K562 (cell line): ENCODE measurements around the gene HTR2A. TPM values are rescaled to one million over a fixed set of nuclear protein-coding genes. Genes with fewer than 3 reads are reported as not detected.

ENCODE experiments used
- ATAC-seq: fragments of 200-7000 bp; cut with Tn5 transposase; 3 replicates; pipeline ENCODE4 v1.9.1; 2020; ENCODE audit warnings: moderate library complexity
- BruUV-seq: library from RNA; stranded (reverse); fragments of 400-500 nt; replicated peaks from 2 replicates; lab custom pipeline; 2021; lab: Mats Ljungman, UMichigan
- CTCF ChIA-PET: fragments of 300-600 bp; formaldehyde crosslinking; extraction: SDS; loops from one replicate; lab custom pipeline; 2021; ENCODE audit warnings: low intra/inter-chr PET ratio; lab: Yijun Ruan, JAX
- POLR2A ChIA-PET: fragments of 300-600, 350-650 bp; sonication (Branson Sonifier 250); formaldehyde crosslinking; extraction: SDS; loops from one replicate; lab custom pipeline; 2021; ENCODE audit warnings: antibody characterized with exemption, inconsistent platforms; lab: Yijun Ruan, JAX
- DNase-seq, 4 experiments: peaks; one replicate each; pipeline versions ENCODE4 v3.0.0 to v3.0.0-alpha.2; 2011 to 2018; ENCODE audit warnings: low spot score in 3 of 4, mixed read lengths in 3 of 4; ENCODE audit errors: extremely low read depth in 1 of 4
- FAIRE-seq: peaks from 2 replicates; lab custom pipeline; 2011; peaks lifted over from hg19 to GRCh38; lab: Jason Lieb, UNC
- H2AFZ ChIP-seq: 2 replicates; pipeline ENCODE4 v1.6.0; 2011; ENCODE audit warnings: low read depth, low read length, control low read depth, inconsistent platforms
- H3K27ac ChIP-seq: fragments of 200-600 bp; 3 replicates; pipeline ENCODE4 v1.8.0; 2011; ENCODE audit warnings: low read depth, mild to moderate bottlenecking, control low read depth, inconsistent platforms, low read length, moderate library complexity, mixed read lengths; ENCODE audit errors: extremely low read depth
- H3K27me3 ChIP-seq, 2 experiments: fragments of 300-600 bp in 1 of 2; 2 replicates in 1 of 2; 3 replicates in 1 of 2; pipeline versions ENCODE4 v1.6.0 to v1.8.0; 2011; ENCODE audit warnings: inconsistent platforms in 2 of 2, low read length in 2 of 2, mild to moderate bottlenecking in 1 of 2, mixed read lengths in 1 of 2, moderate library complexity in 1 of 2; ENCODE audit not compliant: control insufficient read depth in 2 of 2, insufficient read depth in 2 of 2
- H3K36me3 ChIP-seq: fragments of 300-600 bp; 3 replicates; pipeline ENCODE4 v1.8.0; 2011; ENCODE audit warnings: mild to moderate bottlenecking, low read length, inconsistent platforms; ENCODE audit not compliant: control insufficient read depth, insufficient read depth
- H3K4me1 ChIP-seq, 2 experiments: fragments of 200-600 bp in 1 of 2; replicated peaks in 1 of 2; 2 replicates in 1 of 2; 3 replicates in 1 of 2; pipeline versions ENCODE4 v1.5.1 to v1.8.0; 2011; ENCODE audit warnings: inconsistent platforms in 2 of 2, low read length in 2 of 2, mild to moderate bottlenecking in 1 of 2, mixed read lengths in 1 of 2, moderate library complexity in 1 of 2; ENCODE audit not compliant: control insufficient read depth in 2 of 2, insufficient read depth in 2 of 2
- H3K4me2 ChIP-seq: 2 replicates; pipeline ENCODE4 v1.6.1; 2011; ENCODE audit warnings: low read length, control low read depth, inconsistent platforms, mixed read lengths; ENCODE audit not compliant: insufficient read depth
- H3K4me3 ChIP-seq: fragments of 200-600 bp; sonication (generic), shearing (Covaris generic); 2 replicates; pipeline ENCODE4 v1.5.1; 2016; ENCODE audit warnings: control low read depth, inconsistent platforms
- H3K79me2 ChIP-seq: fragments of 200-600 bp; 3 replicates; pipeline ENCODE4 v1.8.0; 2011; ENCODE audit warnings: low read length, inconsistent platforms; ENCODE audit not compliant: control insufficient read depth, insufficient read depth
- H3K9ac ChIP-seq, 2 experiments: 2 replicates each; pipeline versions ENCODE4 v1.6.0 to v1.6.1; 2011; ENCODE audit warnings: low read depth in 2 of 2, low read length in 2 of 2, control low read depth in 1 of 2, inconsistent platforms in 1 of 2, mild to moderate bottlenecking in 1 of 2, mixed read lengths in 1 of 2; ENCODE audit not compliant: insufficient read depth in 1 of 2
- H3K9me1 ChIP-seq: one replicate; pipeline ENCODE4 v1.6.0; 2011; ENCODE audit warnings: inconsistent platforms, mild to moderate bottlenecking, low read length, moderate library complexity; ENCODE audit not compliant: control insufficient read depth, insufficient read depth
- H3K9me3 ChIP-seq: replicated peaks from 2 replicates; pipeline ENCODE4 v1.5.1; 2011; ENCODE audit warnings: low read depth, low read length, inconsistent platforms; ENCODE audit not compliant: control insufficient read depth, insufficient read depth
- H4K20me1 ChIP-seq: replicated peaks from 2 replicates; pipeline ENCODE4 v1.6.1; 2011; ENCODE audit warnings: low read length, inconsistent platforms, mixed read lengths; ENCODE audit not compliant: control insufficient read depth, insufficient read depth
- ERF ChIP-seq: fragments of 450-650 bp; formaldehyde crosslinking; IDR thresholded peaks from 2 replicates; pipeline ENCODE4 v1.4.0; 2020; ENCODE audit warnings: mild to moderate bottlenecking, mixed read lengths
- HDAC1 ChIP-seq, 2 experiments: fragments of 450-650 bp; IDR thresholded peaks; 2 replicates each; pipeline ENCODE4 v1.6.1; 2016 to 2017; ENCODE audit warnings: inconsistent platforms in 1 of 2, mild to moderate bottlenecking in 1 of 2, moderate library complexity in 1 of 2
- ILF3 ChIP-seq: fragments of 450-650 bp; IDR thresholded peaks from 2 replicates; pipeline ENCODE4 v1.6.1; 2018; ENCODE audit warnings: antibody characterized with exemption, mild to moderate bottlenecking, moderate library complexity, borderline replicate concordance
- MCM3 ChIP-seq: fragments of 450-650 bp; IDR thresholded peaks from 2 replicates; pipeline ENCODE4 v1.6.1; 2016
- MECOM ChIP-seq: fragments of 250-450 bp; sonication (Bioruptor Pico); IDR thresholded peaks from 2 replicates; pipeline ENCODE4 v1.8.0; 2022; ENCODE audit warnings: inconsistent platforms
- PHTF2 ChIP-seq: fragments of 250-450 bp; sonication (Bioruptor Pico); IDR thresholded peaks from 2 replicates; pipeline ENCODE4 v1.5.0; 2021; ENCODE audit warnings: mild to moderate bottlenecking
- RB1 ChIP-seq: fragments of 450-650 bp; IDR thresholded peaks from 2 replicates; pipeline ENCODE4 v1.6.1; 2017; ENCODE audit warnings: low read depth, mild to moderate bottlenecking
- U2AF1 ChIP-seq: fragments of 200-400 bp; formaldehyde crosslinking; optimal IDR thresholded peaks from 2 replicates; pipeline ENCODE3; 2017; ENCODE audit warnings: mild to moderate bottlenecking, low read depth, low read length, moderate library complexity
- XRCC3 ChIP-seq: fragments of 450-650 bp; IDR thresholded peaks from 2 replicates; pipeline ENCODE4 v1.6.1; 2017; ENCODE audit warnings: mild to moderate bottlenecking, moderate library complexity
- ZNF134 ChIP-seq: fragments of 250-450 bp; sonication (Bioruptor Pico); conservative IDR thresholded peaks from 2 replicates; pipeline ENCODE4 v1.4.0; 2020
- ZNF3 ChIP-seq: fragments of 250-450 bp; sonication (Bioruptor Pico); IDR thresholded peaks from 2 replicates; pipeline ENCODE4 v1.5.0; 2021; ENCODE audit warnings: mild to moderate bottlenecking, moderate library complexity
- WGBS: fragments of 100-300 bp; shearing (Covaris generic); methylation state at CpG from one replicate; pipeline ENCODE4 v1.1.6; 2016; ENCODE audit warnings: low coverage, mixed read lengths; ENCODE audit not compliant: insufficient coverage; ENCODE audit errors: missing lambda C conversion rate; 5-methylcytosine and 5-hydroxymethylcytosine counted together
- in situ Hi-C: fragments of 300-500 bp; cut with MboI; formaldehyde crosslinking; loops from 4 replicates; pipeline ENCODE4 v1.15.0; 2018; ENCODE audit warnings: inconsistent platforms, mixed read lengths
- intact Hi-C: fragments of 100-400 bp; cut with micrococcal nuclease; formaldehyde crosslinking; loops from 2 replicates; pipeline ENCODE4 v1.14.2; 2022
- polyA plus RNA-seq, 8 experiments: library from polyadenylated mRNA; depleted of rRNA in 4 of 8; stranded (reverse) in 5 of 8; unstranded in 3 of 8; fragments of >200 nt; fragmentation: Nextera tagmentation in 2 of 8; fragmentation: Illumina TruSeq in 1 of 8; extraction: Ambion mirVana in 2 of 8; extraction: Trizol in 1 of 8; gene quantifications; 2 replicates each; pipeline versions ENCODE4 v1.2.1 to v1.2.3, GENCODE V29; 2011 to 2014; ENCODE audit warnings: inconsistent platforms in 1 of 8, missing spikeins in 1 of 8
- total RNA-seq, 7 experiments: library from RNA; depleted of rRNA in 6 of 7; stranded (reverse); fragments of >200 nt in 6 of 7; fragmentation: Illumina TruSeq in 2 of 7; extraction: Trizol in 2 of 7; gene quantifications; 2 replicates each; pipeline versions ENCODE4 v1.2.1 to v1.2.3, GENCODE V29; 2011 to 2021; ENCODE audit warnings: low replicate concordance in 1 of 7
- TF ChIP-seq, protein P1 (sequence below), 2 experiments: fragments of 450-650 bp; IDR thresholded peaks; 2 replicates each; pipeline ENCODE4 v1.6.1; 2016; ENCODE audit warnings: mild to moderate bottlenecking in 2 of 2, borderline replicate concordance in 1 of 2, low read depth in 1 of 2, moderate library complexity in 1 of 2

HTR2A gene
- total and polyA plus RNA-seq, 9 of the 15 experiments (the other 6 are each of a cell fraction or from before 2014, with no cell fraction given): not detected

DNA sequence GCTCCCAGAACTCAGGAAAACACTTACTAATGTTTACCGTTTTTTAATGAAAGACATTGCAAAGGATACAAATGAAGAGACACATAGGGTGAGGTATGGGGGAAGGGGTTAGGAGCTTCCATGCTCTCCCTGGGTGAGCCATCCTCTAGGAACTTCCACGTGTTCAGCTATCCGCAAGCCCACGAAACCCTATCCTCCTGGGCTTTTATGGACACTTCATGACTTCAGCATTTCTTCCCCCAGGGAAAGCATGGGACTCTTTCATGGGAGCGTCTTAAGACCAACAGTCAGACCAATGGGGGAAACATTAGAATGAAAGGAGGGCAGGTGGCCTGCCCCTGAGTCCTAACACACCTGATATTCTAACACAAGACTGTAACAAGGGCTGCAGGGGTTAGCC lies 93.3 kb downstream of the HTR2A start:
- ChIA-PET POLR2A (interaction anchor here (0.6 kb wide), 1 partner anchor 43 kb away, joined by 3 read pairs; no protein-coding TSS in a partner anchor), CTCF (no interaction called here)
- BruUV-seq: no TSS peak
- no peak for ATAC-seq
- in situ Hi-C loops: no loop called here
- no peaks in the 10 kb centered on the region for H3K4me1 ChIP-seq
- no peak overlapping the region for H3K27ac ChIP-seq
- TF ChIP-seq HDAC1 (IDR thresholded peaks at IDR 0.05) (no peak), ILF3 (no peak), RB1 (no peak), ZNF134 (CRISPR knock-in tag) (no peak), U2AF1 (no peak), ERF (CRISPR knock-in tag) (no peak), MCM3 (no peak), ZNF3 (CRISPR knock-in tag) (no peak), MECOM (no peak), XRCC3 (no peak), PHTF2 (CRISPR knock-in tag) (no peak)
- TF ChIP-seq, protein P1, sequence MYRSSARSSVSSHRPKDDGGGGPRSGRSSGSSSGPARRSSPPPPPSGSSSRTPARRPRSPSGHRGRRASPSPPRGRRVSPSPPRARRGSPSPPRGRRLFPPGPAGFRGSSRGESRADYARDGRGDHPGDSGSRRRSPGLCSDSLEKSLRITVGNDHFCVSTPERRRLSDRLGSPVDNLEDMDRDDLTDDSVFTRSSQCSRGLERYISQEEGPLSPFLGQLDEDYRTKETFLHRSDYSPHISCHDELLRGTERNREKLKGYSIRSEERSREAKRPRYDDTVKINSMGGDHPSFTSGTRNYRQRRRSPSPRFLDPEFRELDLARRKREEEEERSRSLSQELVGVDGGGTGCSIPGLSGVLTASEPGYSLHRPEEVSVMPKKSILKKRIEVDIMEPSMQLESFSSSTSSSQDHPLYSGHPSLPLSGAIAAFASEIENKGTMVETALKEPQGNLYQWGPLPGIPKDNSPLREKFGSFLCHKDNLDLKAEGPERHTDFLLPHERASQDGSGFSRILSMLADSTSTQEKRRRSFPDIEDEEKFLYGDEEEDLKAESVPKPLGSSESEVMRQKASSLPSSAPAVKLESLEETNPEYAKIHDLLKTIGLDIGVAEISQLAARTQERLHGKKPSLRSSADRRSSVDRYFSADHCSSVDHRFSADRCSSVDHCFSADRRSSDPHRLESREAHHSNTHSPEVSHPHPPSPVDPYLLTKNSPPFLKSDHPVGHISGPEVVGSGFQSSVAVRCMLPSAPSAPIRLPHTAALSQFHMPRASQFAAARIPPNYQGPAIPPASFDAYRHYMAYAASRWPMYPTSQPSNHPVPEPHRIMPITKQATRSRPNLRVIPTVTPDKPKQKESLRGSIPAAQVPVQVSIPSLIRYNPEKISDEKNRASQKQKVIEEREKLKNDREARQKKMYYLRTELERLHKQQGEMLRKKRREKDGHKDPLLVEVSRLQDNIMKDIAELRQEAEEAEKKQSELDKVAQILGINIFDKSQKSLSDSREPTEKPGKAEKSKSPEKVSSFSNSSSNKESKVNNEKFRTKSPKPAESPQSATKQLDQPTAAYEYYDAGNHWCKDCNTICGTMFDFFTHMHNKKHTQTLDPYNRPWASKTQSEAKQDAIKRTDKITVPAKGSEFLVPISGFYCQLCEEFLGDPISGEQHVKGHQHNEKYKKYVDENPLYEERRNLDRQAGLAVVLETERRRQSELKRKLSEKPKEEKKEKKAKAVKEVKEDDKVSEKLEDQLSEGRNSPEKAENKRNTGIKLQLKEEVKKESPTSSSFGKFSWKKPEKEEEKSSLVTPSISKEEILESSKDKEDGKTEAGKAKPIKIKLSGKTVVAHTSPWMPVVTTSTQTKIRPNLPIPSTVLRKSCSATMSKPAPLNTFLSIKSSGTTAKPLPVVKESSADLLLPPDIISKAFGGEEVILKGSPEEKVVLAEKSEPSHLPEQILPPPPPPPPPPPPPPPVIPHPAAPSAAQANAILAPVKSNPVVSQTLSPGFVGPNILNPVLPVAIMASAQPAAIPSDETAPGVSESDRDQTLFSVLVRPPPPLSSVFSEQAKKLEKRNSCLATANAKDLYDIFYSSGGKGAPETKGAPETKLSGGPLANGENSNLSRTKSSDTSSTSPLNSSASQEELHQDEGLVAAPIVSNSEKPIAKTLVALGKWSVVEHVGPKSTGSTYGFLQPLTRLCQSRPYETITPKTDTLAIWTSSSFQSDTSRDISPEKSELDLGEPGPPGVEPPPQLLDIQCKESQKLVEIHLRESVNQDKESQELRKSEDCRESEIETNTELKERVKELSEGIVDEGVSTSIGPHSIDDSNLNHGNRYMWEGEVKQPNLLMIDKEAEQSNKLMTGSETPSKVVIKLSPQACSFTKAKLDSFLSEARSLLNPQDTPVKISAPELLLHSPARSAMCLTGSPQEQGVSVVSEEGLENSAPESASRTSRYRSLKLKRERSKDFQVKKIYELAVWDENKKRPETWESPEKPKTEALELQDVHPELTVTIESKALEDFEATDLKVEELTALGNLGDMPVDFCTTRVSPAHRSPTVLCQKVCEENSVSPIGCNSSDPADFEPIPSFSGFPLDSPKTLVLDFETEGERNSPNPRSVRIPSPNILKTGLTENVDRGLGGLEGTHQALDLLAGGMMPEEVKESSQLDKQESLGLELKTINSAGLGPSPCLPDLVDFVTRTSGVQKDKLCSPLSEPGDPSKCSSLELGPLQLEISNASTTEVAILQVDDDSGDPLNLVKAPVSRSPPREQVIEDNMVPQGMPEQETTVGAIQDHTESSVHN (IDR thresholded peaks at IDR 0.05; ENCODE audit: borderline replicate concordance in 1 of 2, low read depth in 1 of 2): no peak
- TF ChIP-seq, all 486 proteins: peak for 0
- H3K4me2 ChIP-seq: no peak overlapping the region
- FAIRE-seq (no peak), DNase-seq (no peak)
- H3K4me3 ChIP-seq: no peak overlapping the region
- 8% methylated on average over 4 of the region's 5 CpGs for WGBS
- no peak overlapping the region for H2AFZ ChIP-seq
- no peaks in the 10 kb centered on the region for H3K79me2 ChIP-seq
- no peaks in the 10 kb centered on the region for H3K9me1 ChIP-seq
- H3K9me3 ChIP-seq: no peaks in the 10 kb centered on the region
- H4K20me1 ChIP-seq: no peaks in the 10 kb centered on the region
- no peak overlapping the region for H3K9ac ChIP-seq
- H3K27me3 ChIP-seq: peaks cover 0 to 7% of the 10 kb centered on the region in 2 experiments; a peak in 1 of 5 replicates
- no peaks in the 10 kb centered on the region for H3K36me3 ChIP-seq
- intact Hi-C loops: no loop called here
